GM12878 (cell line): ENCODE data around the gene ERLEC1. TPM values are rescaled to one million over a fixed set of nuclear protein-coding genes. Genes with fewer than 3 reads are reported as not detected.

ENCODE experiments used
- ATAC-seq: fragments of 200-7000 bp; cut with Tn5 transposase; 3 replicates; pipeline ENCODE4 v1.9.1; 2020; ENCODE audit warnings: mild to moderate bottlenecking, moderate library complexity
- BruUV-seq: library from RNA; stranded (reverse); fragments of 400-500 nt; replicated peaks from 2 replicates; lab custom pipeline; 2021; lab: Mats Ljungman, UMichigan
- CTCF ChIA-PET: fragments of 300-600 bp; sonication (Branson Sonifier 250); formaldehyde crosslinking; extraction: SDS; loops from one replicate; lab custom pipeline; 2021; ENCODE audit warnings: inconsistent platforms; lab: Yijun Ruan, JAX
- POLR2A ChIA-PET: fragments of 350-600 bp; formaldehyde crosslinking; extraction: SDS; loops from one replicate; lab custom pipeline; 2021; ENCODE audit warnings: inconsistent platforms; lab: Charles Lee
- RAD21 ChIA-PET: fragments of 300-600 bp; sonication (Branson Sonifier 250); formaldehyde crosslinking; loops from one replicate; lab custom pipeline; 2023; ENCODE audit warnings: antibody characterized with exemption; ENCODE audit not compliant: unreplicated experiment; lab: Charles Lee
- SMC1A ChIA-PET: fragments of 300-600 bp; sonication (Branson Sonifier 250); formaldehyde crosslinking; loops from one replicate; lab custom pipeline; 2023; ENCODE audit not compliant: unreplicated experiment, uncharacterized antibody; lab: Charles Lee
- DNase-seq: peaks from one replicate; pipeline ENCODE4 v3.0.0-alpha.2; 2011; ENCODE audit warnings: low read depth, low spot score
- FAIRE-seq: peaks from 3 replicates; lab custom pipeline; 2011; peaks lifted over from hg19 to GRCh38; lab: Jason Lieb, UNC
- H2AFZ ChIP-seq: 2 replicates; pipeline ENCODE4 v1.6.0; 2011; ENCODE audit warnings: low read depth, low read length, control low read depth; ENCODE audit not compliant: control insufficient read depth
- H3K27ac ChIP-seq: 2 replicates; pipeline ENCODE4 v1.5.1; 2011; ENCODE audit warnings: control low read depth; ENCODE audit not compliant: control insufficient read depth, insufficient read depth
- H3K27me3 ChIP-seq, 2 experiments: replicated peaks in 1 of 2; 2 replicates each; pipeline versions ENCODE4 v1.6.0 to v1.6.1; 2011; ENCODE audit warnings: low read length in 1 of 2; ENCODE audit not compliant: control insufficient read depth in 2 of 2, insufficient read depth in 2 of 2
- H3K36me3 ChIP-seq, 2 experiments: 2 replicates each; pipeline ENCODE4 v1.5.1; 2011; ENCODE audit warnings: low read length in 1 of 2; ENCODE audit not compliant: control insufficient read depth in 2 of 2, insufficient read depth in 2 of 2
- H3K4me1 ChIP-seq: 2 replicates; pipeline ENCODE4 v1.6.1; 2011; ENCODE audit warnings: mild to moderate bottlenecking, low read length, moderate library complexity, mixed read lengths; ENCODE audit not compliant: control insufficient read depth, insufficient read depth
- H3K4me2 ChIP-seq: 2 replicates; pipeline ENCODE4 v1.6.0; 2011; ENCODE audit warnings: control low read depth; ENCODE audit not compliant: control insufficient read depth, insufficient read depth
- H3K4me3 ChIP-seq: fragments of 200-600 bp; sonication (generic); 2 replicates; pipeline ENCODE4 v1.5.1; 2016
- H3K79me2 ChIP-seq: 2 replicates; pipeline ENCODE4 v1.6.0; 2011; ENCODE audit warnings: low read length; ENCODE audit not compliant: control insufficient read depth, insufficient read depth
- H3K9ac ChIP-seq: 2 replicates; pipeline ENCODE4 v1.8.0; 2011; ENCODE audit warnings: low read length, control low read depth, mixed read lengths; ENCODE audit not compliant: control insufficient read depth, insufficient read depth
- H3K9me3 ChIP-seq: replicated peaks from 3 replicates; pipeline ENCODE4 v1.5.1; 2011; ENCODE audit warnings: mild to moderate bottlenecking, low read length; ENCODE audit not compliant: control insufficient read depth, insufficient read depth
- H4K20me1 ChIP-seq: 2 replicates; pipeline ENCODE4 v1.6.0; 2011; ENCODE audit not compliant: control insufficient read depth, insufficient read depth
- ATF3 ChIP-seq: IDR thresholded peaks from 2 replicates; pipeline ENCODE4 v1.6.1; 2011; ENCODE audit warnings: low read depth, mild to moderate bottlenecking, low read length, moderate library complexity, borderline replicate concordance; ENCODE audit errors: extremely low read depth
- CEBPZ ChIP-seq: fragments of 150-350 bp; IDR thresholded peaks from 2 replicates; pipeline ENCODE4 v1.6.1; 2016; ENCODE audit warnings: low read depth, low read length
- EED ChIP-seq: sonication (generic); IDR thresholded peaks from 2 replicates; pipeline ENCODE4 v1.6.1; 2016; ENCODE audit warnings: antibody characterized with exemption, low read depth
- ETV6 ChIP-seq, 2 experiments: fragments of 450-650 bp in 1 of 2; IDR thresholded peaks in 1 of 2; conservative IDR thresholded peaks in 1 of 2; 2 replicates each; pipeline ENCODE4 v1.6.1; 2014; ENCODE audit warnings: antibody characterized with exemption in 1 of 2, borderline replicate concordance in 1 of 2, low read depth in 1 of 2, mild to moderate bottlenecking in 1 of 2, moderate library complexity in 1 of 2
- GATAD2B ChIP-seq: fragments of 450-650 bp; conservative IDR thresholded peaks from 2 replicates; pipeline ENCODE4 v1.6.1; 2017; ENCODE audit warnings: low read depth, mild to moderate bottlenecking, moderate library complexity
- IKZF1 ChIP-seq: fragments of 450-650 bp; conservative IDR thresholded peaks from 2 replicates; pipeline ENCODE4 v1.6.1; 2017; ENCODE audit warnings: antibody characterized with exemption, mild to moderate bottlenecking
- MEF2A ChIP-seq: IDR thresholded peaks from 2 replicates; pipeline ENCODE4 v1.6.1; 2011; ENCODE audit warnings: low read depth, mild to moderate bottlenecking, low read length, moderate library complexity; ENCODE audit not compliant: insufficient read depth
- MXI1 ChIP-seq: fragments of 150-350 bp; IDR thresholded peaks from 2 replicates; pipeline ENCODE4 v1.6.1; 2011; ENCODE audit warnings: low read depth, mild to moderate bottlenecking, inconsistent platforms, low read length, improper control_type of control experiment
- NFIC ChIP-seq: IDR thresholded peaks from 2 replicates; pipeline ENCODE4 v1.6.1; 2012; ENCODE audit warnings: low read depth, mild to moderate bottlenecking, inconsistent platforms, low read length, moderate library complexity
- POLR2AphosphoS5 ChIP-seq: IDR thresholded peaks from 2 replicates; pipeline ENCODE4 v1.6.1; 2011; ENCODE audit warnings: mild to moderate bottlenecking, low read length, inconsistent platforms
- REST ChIP-seq: IDR thresholded peaks from 2 replicates; pipeline ENCODE4 v1.6.1; 2012; ENCODE audit warnings: mild to moderate bottlenecking, low read depth, low read length
- RUNX3 ChIP-seq: IDR thresholded peaks from 2 replicates; pipeline ENCODE4 v1.6.1; 2012; ENCODE audit warnings: low read length, inconsistent platforms
- SKIL ChIP-seq: fragments of 450-650 bp; IDR thresholded peaks from 2 replicates; pipeline ENCODE4 v1.6.1; 2017; ENCODE audit warnings: mild to moderate bottlenecking, low read depth, inconsistent platforms; ENCODE audit not compliant: poor library complexity, severe bottlenecking
- TARDBP ChIP-seq: IDR thresholded peaks from 2 replicates; pipeline ENCODE4 v1.6.1; 2016; ENCODE audit warnings: borderline replicate concordance
- WRNIP1 ChIP-seq: IDR thresholded peaks from 2 replicates; pipeline ENCODE4 v1.6.1; 2011; ENCODE audit warnings: low read depth, low read length, improper control_type of control experiment, borderline replicate concordance
- ZSCAN29 ChIP-seq: fragments of 450-650 bp; IDR thresholded peaks from 2 replicates; pipeline ENCODE4 v1.6.1; 2017; ENCODE audit warnings: mild to moderate bottlenecking, moderate library complexity
- WGBS: methylation state at CpG from one replicate; pipeline ENCODE4 v1.1.6; 2016; ENCODE audit warnings: low lambda C conversion rate; ENCODE audit not compliant: insufficient replicate concordance, insufficient coverage; ENCODE audit errors: missing lambda C conversion rate; 5-methylcytosine and 5-hydroxymethylcytosine counted together
- in situ Hi-C: fragments of 300-500 bp; cut with MboI; formaldehyde crosslinking; loops from 9 replicates; pipeline ENCODE4 v1.14.3; 2018; ENCODE audit warnings: mixed read lengths
- intact Hi-C: fragments of 100-400 bp; cut with micrococcal nuclease; formaldehyde crosslinking; loops from one replicate; pipeline ENCODE4 v1.14.2; 2022; ENCODE audit not compliant: unreplicated experiment
- polyA plus RNA-seq, 11 experiments: library from polyadenylated mRNA; depleted of rRNA in 4 of 11; unstranded in 6 of 11; stranded (reverse) in 5 of 11; fragments of >200 nt; fragmentation: Nextera tagmentation in 4 of 11; fragmentation: Illumina TruSeq in 1 of 11; extraction: Ambion mirVana in 4 of 11; extraction: Trizol in 1 of 11; gene quantifications; 1 replicate in 1 of 11; 2 replicates in 10 of 11; pipeline versions ENCODE4 v1.2.1 to v1.2.3, GENCODE V29; 2011 to 2016; ENCODE audit warnings: inconsistent platforms in 2 of 11, missing spikeins in 2 of 11, low read depth in 1 of 11
- total RNA-seq, 4 experiments: library from RNA; depleted of rRNA in 3 of 4; stranded (reverse); fragments of >200 nt in 3 of 4; fragmentation: Illumina TruSeq in 1 of 4; extraction: Trizol in 1 of 4; gene quantifications; 2 replicates each; pipeline versions ENCODE4 v1.2.1 to v1.2.3, GENCODE V29; 2013 to 2021

Gene ERLEC1
- total and polyA plus RNA-seq, 10 of the 15 experiments (the other 5 are each of a cell fraction or from before 2014, with no cell fraction given): 14.1 to 52.2 (median 30.0) TPM

GRCh38 chr2:53865962-53866361, 79.1 kb downstream of the ERLEC1 start:
- Histone ChIP-seq H3K27me3 (no peaks in the 10 kb centered on the region), H3K9me3 (no peaks in the 10 kb centered on the region), H3K9ac (no peak overlapping the region), H3K79me2 (no peaks in the 10 kb centered on the region), H3K36me3 (peaks cover 2 to 19% of the 10 kb centered on the region in 2 experiments), H2AFZ (no peak overlapping the region), H3K4me2 (no peak overlapping the region), H4K20me1 (no peaks in the 10 kb centered on the region), H3K4me1 (no peaks in the 10 kb centered on the region), H3K4me3 (no peak overlapping the region), H3K27ac (no peak overlapping the region)
- ChIA-PET RAD21 (no interaction called here), POLR2A (no interaction called here), CTCF (no interaction called here), SMC1A (no interaction called here)
- in situ Hi-C loops (no loop called here), intact Hi-C loops (no loop called here)
- DNase-seq (no peak), FAIRE-seq (no peak), ATAC-seq (no peak)
- 91% methylated on average over 5 of the region's 5 CpGs for WGBS
- BruUV-seq: no TSS peak
- TF ChIP-seq RUNX3 (no peak), SKIL (no peak), TARDBP (no peak), MXI1 (no peak), ZSCAN29 (no peak), MEF2A (no peak), NFIC (no peak), ATF3 (no peak), POLR2AphosphoS5 (no peak), CEBPZ (no peak), ETV6 (conservative IDR thresholded peaks at IDR 0.05 in 1 of 2, IDR thresholded peaks at IDR 0.05 in 1 of 2; ENCODE audit: borderline replicate concordance in 1 of 2, low read depth in 1 of 2) (no peak), REST (no peak), EED (no peak), GATAD2B (no peak), IKZF1 (no peak), WRNIP1 (no peak)
